ENCODE measurements around the gene CSPG4. TPM values are rescaled to one million over a fixed set of nuclear protein-coding genes. Genes with fewer than 3 reads are reported as not detected.
A peak's percentile ranks its signal among the peaks of the same experiment; 100 is the strongest.
"Not testable (repeated sequence)": the region's sequence is repeated elsewhere in the genome, so short reads cannot be mapped to it uniquely, and the experiment has no call there.

Gene CSPG4
- total and polyA plus RNA-seq, 2 donors (not counting 3 experiments of a cell fraction or from before 2014, with no cell fraction given) = not detected

- DNase-seq (ENCODE audit: low read depth, low spot score) = no peak
- POLR2A ChIA-PET = no interaction called here
- dilution Hi-C loops (cut with MboI; ENCODE audit: extremely low pct_ligation_motif_present, low sequenced_read_pairs) = no loop called here
Observed at GRCh38 chr15:75687486-75688277, 25.0 kb downstream of the CSPG4 start.

GRCh38 chr15:75686212-75686642, 26.4 kb downstream of the CSPG4 start:
- CTCF ChIA-PET = interaction anchor here (0.6 to 5.3 kb wide), 27 partner anchors 8 to 657 kb away, joined by 3 to 59 read pairs (median 4); partner anchors contain the start of genes IMP3, MAN2C1, PTPN9 and SNUPN
- intact Hi-C loops (cut with micrococcal nuclease) = loop anchor here (1.0 kb wide), 1 partner anchor 116 kb away; no protein-coding TSS in a partner anchor

More at GRCh38 chr15:75687486-75688277, 25.0 kb downstream of the CSPG4 start:
- BruUV-seq (replicated peaks) = no TSS peak
- intact Hi-C loops (cut with micrococcal nuclease) = no loop called here
- Histone ChIP-seq H3K79me2 (ENCODE audit: control insufficient read depth, insufficient read depth, low read length) (no peaks in the 10 kb centered on the region), H3K9ac (replicated peaks; ENCODE audit: extremely low read depth, insufficient read depth, low read length) (no peak overlapping the region), H3K9me3 (replicated peaks; ENCODE audit: control insufficient read depth, insufficient read depth, low read length) (no peaks in the 10 kb centered on the region), H4K20me1 (replicated peaks; ENCODE audit: control insufficient read depth, extremely low read depth, insufficient read depth, low read length) (no peaks in the 10 kb centered on the region), H3K9me1 (replicated peaks; ENCODE audit: control insufficient read depth, extremely low read depth, insufficient read depth, low read length) (no peaks in the 10 kb centered on the region), H3K27ac (ENCODE audit: insufficient read depth, low read depth, low read length) (no peak overlapping the region), H2AFZ (ENCODE audit: low read depth, low read length) (no peak overlapping the region), H3K4me1 (ENCODE audit: control insufficient read depth, extremely low read depth, insufficient read depth, low read length) (no peaks in the 10 kb centered on the region), H3K27me3 (ENCODE audit: control insufficient read depth in 2 of 2, insufficient read depth in 2 of 2, low read length in 2 of 2) (peaks cover 30 to 40% of the 10 kb centered on the region in 2 experiments), H3K36me3 (ENCODE audit: control insufficient read depth in 2 of 2, extremely low read depth in 1 of 2, insufficient read depth in 2 of 2, low read length in 2 of 2) (no peaks in the 10 kb centered on the region), H3K4me2 (ENCODE audit: insufficient read depth, low read length) (no peak overlapping the region), H3K4me3 (replicated peaks in 1 of 3; ENCODE audit: insufficient read depth in 1 of 3, low read depth in 1 of 3, low read length in 3 of 3) (no peak overlapping the region)
- TF ChIP-seq GATA2 (IDR thresholded peaks at IDR 0.05; ENCODE audit: insufficient read depth, insufficient read length, low read depth, low read length) (no peak), POLR2A (IDR thresholded peaks at IDR 0.05; ENCODE audit: low read depth, low read length) (no peak), MAX (IDR thresholded peaks at IDR 0.05; ENCODE audit: insufficient read depth, insufficient read length) (no peak), FOS (IDR thresholded peaks at IDR 0.05; ENCODE audit: borderline replicate concordance, insufficient read depth, low read length) (no peak), JUN (IDR thresholded peaks at IDR 0.05; ENCODE audit: borderline replicate concordance, insufficient read depth, insufficient read length, low read depth) (no peak), EZH2 (IDR thresholded peaks at IDR 0.05; ENCODE audit: borderline replicate concordance, low read depth, low read length, severe bottlenecking) (no peak), POLR2AphosphoS5 (IDR thresholded peaks at IDR 0.05; ENCODE audit: insufficient read depth, low read depth, low read length) (no peak), MYC (IDR thresholded peaks at IDR 0.05; ENCODE audit: low read depth, low read length) (no peak)
- CTCF ChIA-PET = interaction anchor here (2.0 to 5.3 kb wide), 2 partner anchors 45 to 115 kb away, joined by 13 to 59 read pairs; no protein-coding TSS in a partner anchor
- no peak for FAIRE-seq

More at GRCh38 chr15:75686212-75686642, 26.4 kb downstream of the CSPG4 start:
- POLR2A ChIA-PET = interaction anchor here (0.6 kb wide), 2 partner anchors 65 to 73 kb away, joined by 3 to 6 read pairs; no protein-coding TSS in a partner anchor
- H3K4me3 ChIP-seq (replicated peaks in 1 of 3; ENCODE audit: insufficient read depth in 1 of 3, low read depth in 1 of 3, low read length in 3 of 3); H3K9me3 ChIP-seq (replicated peaks; ENCODE audit: control insufficient read depth, insufficient read depth, low read length); dilution Hi-C loops (cut with MboI; ENCODE audit: extremely low pct_ligation_motif_present, low sequenced_read_pairs); H3K36me3 ChIP-seq (ENCODE audit: control insufficient read depth in 2 of 2, extremely low read depth in 1 of 2, insufficient read depth in 2 of 2, low read length in 2 of 2); H3K4me1 ChIP-seq (ENCODE audit: control insufficient read depth, extremely low read depth, insufficient read depth, low read length); H2AFZ ChIP-seq (ENCODE audit: low read depth, low read length); H3K9ac ChIP-seq (replicated peaks; ENCODE audit: extremely low read depth, insufficient read depth, low read length); H3K27ac ChIP-seq (ENCODE audit: insufficient read depth, low read depth, low read length); H3K9me1 ChIP-seq (replicated peaks; ENCODE audit: control insufficient read depth, extremely low read depth, insufficient read depth, low read length); BruUV-seq (replicated peaks); H3K79me2 ChIP-seq (ENCODE audit: control insufficient read depth, insufficient read depth, low read length); H3K4me2 ChIP-seq (ENCODE audit: insufficient read depth, low read length); H4K20me1 ChIP-seq (replicated peaks; ENCODE audit: control insufficient read depth, extremely low read depth, insufficient read depth, low read length): not testable (repeated sequence)
- H3K27me3 ChIP-seq (ENCODE audit: control insufficient read depth in 2 of 2, insufficient read depth in 2 of 2, low read length in 2 of 2) = peaks cover 20 to 29% of the 10 kb centered on the region in 2 experiments
- TF ChIP-seq CTCF (IDR thresholded peaks at IDR 0.05; ENCODE audit: extremely low read depth in 1 of 2, insufficient read depth in 1 of 2, low read depth in 1 of 2, low read length in 2 of 2) = peak; percentile 42 to 76
- DNase-seq (ENCODE audit: low read depth, low spot score) (peak; percentile 63), FAIRE-seq (peak; percentile 76)
